Adipocyte (in vitro differentiated cells): Measurements from ENCODE around the gene POP4.

Source experiments
- DNase-seq: peaks from one replicate; pipeline ENCODE4 v3.0.0-alpha.2; 2015; ENCODE audit warnings: low read depth
- H3K27me3 ChIP-seq: replicated peaks from 2 replicates; pipeline ENCODE4 v1.7.0; 2013; ENCODE audit warnings: mild to moderate bottlenecking, low read length, moderate library complexity; ENCODE audit not compliant: control insufficient read depth, insufficient read depth
- H3K36me3 ChIP-seq: 2 replicates; pipeline ENCODE4 v1.7.0; 2013; ENCODE audit warnings: low read length, mild to moderate bottlenecking, moderate library complexity; ENCODE audit not compliant: control insufficient read depth, insufficient read depth, severe bottlenecking
- H3K4me1 ChIP-seq: 2 replicates; pipeline ENCODE4 v1.7.0; 2013; ENCODE audit warnings: mild to moderate bottlenecking, low read length, moderate library complexity; ENCODE audit not compliant: control insufficient read depth, insufficient read depth
- H3K4me3 ChIP-seq: 2 replicates; pipeline ENCODE4 v1.7.0; 2013; ENCODE audit warnings: mild to moderate bottlenecking, low read length, moderate library complexity
- H3K9ac ChIP-seq: 2 replicates; pipeline ENCODE4 v1.7.0; 2013; ENCODE audit warnings: mild to moderate bottlenecking, low read length, moderate library complexity
- H3K9me3 ChIP-seq: 2 replicates; pipeline ENCODE4 v1.7.0; 2013; ENCODE audit warnings: mild to moderate bottlenecking, low read length, moderate library complexity; ENCODE audit not compliant: control insufficient read depth

The POP4 gene

DNA sequence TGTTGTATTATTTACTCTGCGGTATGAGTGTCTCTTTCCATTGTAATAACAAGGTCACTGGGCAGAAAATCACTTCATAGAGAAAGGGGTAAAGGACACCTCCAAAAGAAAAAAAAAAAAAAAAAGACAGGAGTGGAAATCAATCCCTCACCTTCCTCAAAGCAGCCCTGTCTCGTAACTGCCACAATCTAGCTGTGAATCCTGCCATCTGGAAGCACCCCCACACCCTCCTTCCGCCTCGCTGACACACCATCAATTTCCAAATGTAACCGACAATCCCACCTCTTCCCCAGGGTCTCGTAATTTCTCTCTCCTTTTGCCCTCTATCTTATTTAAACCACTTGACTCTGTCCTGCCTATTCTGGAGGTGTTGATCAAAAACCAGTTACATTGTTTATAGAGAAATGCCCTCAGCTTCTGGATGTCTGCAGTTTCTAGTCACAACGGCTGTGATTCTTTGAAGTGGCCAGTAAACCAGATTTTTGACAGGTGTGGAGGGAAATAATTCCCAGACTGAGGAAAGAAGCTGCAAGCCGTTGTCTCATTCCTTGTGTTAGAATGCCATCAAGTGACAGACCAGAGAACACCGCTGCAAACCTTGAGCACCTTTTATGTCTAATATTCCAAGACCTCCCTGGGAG, 9.1 kb upstream of the POP4 start:
- H3K4me3 ChIP-seq, result no peak overlapping the region
- peaks cover 56% of the 10 kb centered on the region for H3K27me3 ChIP-seq
- H3K4me1 ChIP-seq, result no peaks in the 10 kb centered on the region
- DNase-seq, result peak; percentile 28
- H3K36me3 ChIP-seq, result no peaks in the 10 kb centered on the region
- no peaks in the 10 kb centered on the region for H3K9me3 ChIP-seq
- no peak overlapping the region for H3K9ac ChIP-seq

DNA sequence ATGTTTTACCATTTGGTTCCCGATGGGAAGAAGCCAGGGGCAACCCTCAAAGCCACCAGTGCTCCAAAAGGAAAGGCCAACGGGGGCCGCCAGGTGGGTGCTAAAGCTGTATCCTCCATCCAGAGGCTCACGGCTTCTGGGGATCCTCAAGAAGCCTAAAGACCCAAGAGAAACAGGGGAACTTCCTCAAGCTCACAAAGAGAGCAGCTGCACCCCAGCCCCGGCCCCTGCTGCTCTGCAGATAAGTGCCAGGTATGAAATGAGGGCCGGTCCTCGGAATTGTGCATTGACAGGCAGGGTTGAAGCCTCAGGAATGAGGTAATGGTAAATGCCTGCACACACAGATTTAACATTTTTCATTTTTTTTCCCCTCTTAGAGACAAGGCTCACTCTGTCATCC, 8.0 kb upstream of the POP4 start:
- H3K9ac ChIP-seq, result no peak overlapping the region
- H3K4me1 ChIP-seq, result no peaks in the 10 kb centered on the region
- H3K9me3 ChIP-seq, result no peaks in the 10 kb centered on the region
- H3K27me3 ChIP-seq, result peaks cover 52% of the 10 kb centered on the region
- no peaks in the 10 kb centered on the region for H3K36me3 ChIP-seq
- no peak overlapping the region for H3K4me3 ChIP-seq
- DNase-seq, result no peak

DNA sequence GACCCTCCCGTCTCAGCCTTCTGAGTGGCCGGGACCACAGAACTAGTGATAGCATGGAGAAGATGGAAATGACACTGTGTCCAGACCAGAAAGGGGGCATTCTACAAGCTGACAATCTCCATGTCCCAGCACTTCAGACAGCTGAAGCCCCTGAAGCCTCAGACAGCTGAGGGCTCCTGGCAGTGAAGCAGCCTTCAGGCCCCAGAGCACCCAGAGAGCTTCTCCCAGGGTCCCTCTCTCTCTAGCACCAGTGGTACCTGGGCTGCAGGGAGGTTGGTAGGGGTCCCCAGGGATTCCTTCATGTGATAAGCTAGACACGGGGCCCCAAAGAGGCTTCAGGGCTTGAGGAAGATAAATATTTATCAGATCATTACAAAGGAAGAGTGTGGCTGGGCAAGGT, 7.6 kb upstream of the POP4 start:
- no peak overlapping the region for H3K9ac ChIP-seq
- H3K36me3 ChIP-seq, result no peaks in the 10 kb centered on the region
- peaks cover 52% of the 10 kb centered on the region for H3K27me3 ChIP-seq
- no peak for DNase-seq
- H3K4me3 ChIP-seq, result no peak overlapping the region
- no peaks in the 10 kb centered on the region for H3K9me3 ChIP-seq
- no peaks in the 10 kb centered on the region for H3K4me1 ChIP-seq

DNA sequence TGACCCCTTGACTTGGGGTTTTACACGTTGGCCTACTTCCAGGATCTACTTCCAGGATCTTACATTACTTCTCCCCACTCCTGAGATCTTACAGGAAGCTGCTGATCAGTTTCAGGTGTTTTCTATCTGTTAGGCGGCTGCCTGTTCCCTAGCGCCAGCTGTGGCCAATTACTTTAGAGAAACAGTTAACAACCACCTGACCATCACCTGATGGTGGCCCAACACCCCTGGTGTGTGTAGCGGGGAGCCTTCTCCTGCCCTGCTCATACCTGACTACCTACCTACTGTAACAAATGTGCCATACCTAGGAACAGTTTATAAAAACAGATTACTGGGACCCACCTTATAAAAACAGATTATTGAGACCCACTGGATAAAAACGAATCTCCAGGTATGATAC, 2.8 kb upstream of the POP4 start:
- no peak overlapping the region for H3K4me3 ChIP-seq
- DNase-seq, result no peak

DNA sequence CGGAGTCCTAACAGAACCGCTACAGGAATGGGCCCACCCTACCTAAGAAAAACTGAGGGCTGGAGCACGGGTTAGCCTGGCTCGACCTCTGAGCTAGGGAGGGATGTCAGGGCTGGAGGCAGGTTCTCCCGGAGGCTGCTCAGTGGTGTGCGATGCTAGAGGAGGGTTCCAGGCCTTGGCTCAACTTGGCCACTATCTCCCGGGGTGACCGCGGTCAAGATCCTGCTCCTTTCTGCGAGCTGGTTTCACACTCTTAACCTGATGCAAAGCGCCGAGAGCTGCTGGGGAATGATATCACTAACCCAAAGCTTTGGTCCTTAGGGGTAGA, 301 bp downstream of the POP4 start:
- DNase-seq, result no peak
- Histone ChIP-seq H3K9ac (peak overlapping the region; percentile 100), H3K36me3 (peaks cover 22% of the 10 kb centered on the region), H3K4me1 (peaks cover 11% of the 10 kb centered on the region), H3K9me3 (no peaks in the 10 kb centered on the region), H3K4me3 (peak overlapping the region; percentile 100), H3K27me3 (no peaks in the 10 kb centered on the region)

More for the DNA sequence above, 2.8 kb upstream of the POP4 start:
- peaks cover 11% of the 10 kb centered on the region for H3K4me1 ChIP-seq
- H3K36me3 ChIP-seq, result no peaks in the 10 kb centered on the region
- no peak overlapping the region for H3K9ac ChIP-seq
- no peaks in the 10 kb centered on the region for H3K9me3 ChIP-seq
- H3K27me3 ChIP-seq, result peaks cover 19% of the 10 kb centered on the region

DNA sequence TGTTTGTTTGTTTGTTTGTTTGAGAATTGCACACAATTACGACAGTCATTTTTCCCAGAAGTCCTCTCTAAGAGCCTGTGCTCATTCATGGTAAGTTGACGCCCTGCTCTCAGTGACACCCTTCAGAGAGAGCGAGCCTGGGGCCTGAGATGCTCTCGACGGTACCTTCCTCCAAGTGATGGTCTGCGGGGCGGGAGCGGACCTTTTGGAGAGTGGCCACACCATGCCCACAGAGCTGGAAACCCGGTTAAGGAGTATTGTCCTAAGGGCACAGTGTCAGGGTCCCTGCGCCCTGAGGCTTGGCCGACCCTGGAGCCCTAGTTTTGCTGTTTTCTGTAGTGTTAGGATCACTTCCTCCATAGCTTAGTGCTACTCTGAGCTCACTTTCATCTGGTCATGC, 3.6 kb downstream of the POP4 start:
- no peaks in the 10 kb centered on the region for H3K27me3 ChIP-seq
- no peak overlapping the region for H3K4me3 ChIP-seq
- DNase-seq, result no peak
- no peak overlapping the region for H3K9ac ChIP-seq
- peaks cover 52% of the 10 kb centered on the region for H3K36me3 ChIP-seq
- H3K4me1 ChIP-seq, result peaks cover 11% of the 10 kb centered on the region
- no peaks in the 10 kb centered on the region for H3K9me3 ChIP-seq

DNA sequence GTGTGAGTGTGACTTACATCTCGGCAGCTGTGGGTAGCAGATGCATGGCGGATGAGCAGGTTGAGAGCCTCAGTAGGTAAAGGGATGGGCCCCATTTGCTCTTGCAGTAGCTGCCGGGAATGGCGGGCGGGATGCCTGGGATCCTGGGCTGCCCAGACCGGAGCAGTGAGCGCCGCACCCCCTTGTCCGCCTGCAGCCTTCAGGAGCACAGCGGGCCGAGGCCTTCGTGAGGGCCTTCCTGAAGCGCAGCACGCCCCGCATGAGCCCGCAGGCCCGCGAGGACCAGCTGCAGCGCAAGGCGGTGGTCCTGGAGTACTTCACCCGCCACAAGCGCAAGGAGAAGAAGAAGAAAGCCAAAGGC, 4.1 kb downstream of the POP4 start:
- Histone ChIP-seq H3K4me3 (no peak overlapping the region), H3K9me3 (no peaks in the 10 kb centered on the region), H3K4me1 (peaks cover 8% of the 10 kb centered on the region), H3K36me3 (peaks cover 57% of the 10 kb centered on the region), H3K27me3 (no peaks in the 10 kb centered on the region), H3K9ac (no peak overlapping the region)
- no peak for DNase-seq

DNA sequence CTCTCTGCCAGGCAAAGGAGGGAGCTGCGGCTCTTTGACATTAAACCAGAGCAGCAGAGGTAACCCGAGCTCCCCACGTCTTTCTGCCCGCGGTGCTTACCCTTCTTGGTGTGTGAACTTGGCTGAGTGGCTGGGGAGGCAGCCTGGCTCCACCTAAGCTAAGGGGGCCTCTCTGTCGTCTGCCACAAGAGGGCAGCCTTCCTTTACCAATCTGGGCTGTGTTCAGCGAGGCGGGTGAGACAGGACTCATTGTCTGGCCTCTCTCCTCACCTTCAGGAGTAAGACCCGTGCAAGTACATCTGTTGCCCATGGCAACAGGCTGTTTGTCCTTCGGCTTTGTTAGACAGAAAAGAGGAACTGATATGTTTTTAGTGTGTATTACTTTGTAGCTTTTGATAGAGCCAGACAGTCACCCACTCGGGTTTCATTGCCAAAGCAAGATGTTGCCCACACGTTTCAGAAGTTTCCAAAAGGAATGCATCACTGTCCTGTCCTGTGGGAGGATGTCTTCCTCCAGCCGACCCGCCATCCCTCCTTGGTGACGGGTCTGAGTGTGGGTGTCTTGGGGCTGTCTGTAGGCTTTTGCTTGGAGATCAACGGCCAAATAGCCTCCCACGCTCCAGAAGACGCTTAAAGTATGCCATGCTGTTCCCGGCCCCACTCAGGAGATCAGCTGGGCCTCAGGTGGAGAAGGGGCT, 4.6 kb downstream of the POP4 start:
- Histone ChIP-seq H3K27me3 (no peaks in the 10 kb centered on the region), H3K4me1 (peaks cover 6% of the 10 kb centered on the region), H3K36me3 (peaks cover 63% of the 10 kb centered on the region), H3K9ac (no peak overlapping the region), H3K4me3 (no peak overlapping the region), H3K9me3 (no peaks in the 10 kb centered on the region)
- DNase-seq, result peak; percentile 94

DNA sequence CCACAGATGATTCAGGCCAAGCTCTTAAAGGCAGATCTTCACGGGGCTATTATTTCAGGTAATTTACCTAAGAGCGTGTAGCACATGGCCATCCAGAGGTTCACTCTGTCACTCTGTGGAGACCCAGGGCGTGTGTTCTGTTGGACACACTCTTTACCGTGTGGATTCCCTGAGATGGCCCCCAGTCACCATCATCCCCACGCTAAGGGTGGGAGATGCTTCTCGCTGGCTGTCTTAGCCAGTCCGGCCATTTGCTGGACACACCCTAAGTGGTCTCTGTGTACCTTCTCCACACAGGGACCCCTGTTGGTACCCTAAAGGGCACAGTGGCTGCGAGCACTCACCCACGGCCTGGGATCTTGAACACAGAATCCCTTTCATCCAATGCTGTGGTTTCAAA, 6.0 kb downstream of the POP4 start:
- no peak for DNase-seq
- Histone ChIP-seq H3K4me1 (no peaks in the 10 kb centered on the region), H3K36me3 (peaks cover 73% of the 10 kb centered on the region), H3K4me3 (no peak overlapping the region), H3K9ac (no peak overlapping the region), H3K9me3 (no peaks in the 10 kb centered on the region), H3K27me3 (no peaks in the 10 kb centered on the region)

DNA sequence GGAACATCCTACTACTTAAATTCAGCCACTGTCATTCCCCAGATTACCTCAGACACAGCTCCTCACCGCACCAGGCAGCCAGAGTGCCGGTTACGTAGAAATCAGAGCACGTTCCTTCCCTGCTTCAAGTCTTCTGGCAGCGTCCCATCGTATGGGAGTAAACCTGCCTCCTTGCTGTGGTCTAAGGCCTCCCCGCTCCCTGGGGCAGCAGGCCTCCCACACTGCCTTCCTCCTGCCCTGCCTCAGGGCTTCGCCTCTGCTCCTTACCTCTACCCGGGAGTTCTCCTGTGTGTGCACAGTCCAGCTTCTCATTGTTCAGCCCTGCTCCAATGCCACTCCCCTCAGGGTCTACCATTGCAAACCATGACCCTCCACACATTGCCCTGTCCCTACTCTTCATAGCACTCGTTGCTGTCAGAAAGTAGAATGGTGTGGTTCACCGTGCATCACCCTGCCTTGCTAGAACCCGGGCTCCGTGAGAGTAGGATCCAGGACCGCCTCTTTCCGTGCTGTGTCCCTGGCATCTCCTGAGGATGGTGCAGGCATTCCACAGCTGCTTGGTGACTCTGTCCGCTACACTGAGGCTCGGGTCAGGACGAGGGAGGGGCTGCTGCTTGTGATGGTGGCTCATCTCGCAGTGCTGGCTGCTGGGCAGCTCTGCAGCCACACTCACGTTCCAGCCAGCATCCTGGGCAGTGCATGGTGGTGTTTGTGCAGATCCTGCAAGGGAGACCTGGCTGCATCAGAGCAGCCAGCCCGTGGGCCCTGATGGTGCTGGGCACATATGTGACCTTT, 6.9 kb downstream of the POP4 start:
- Histone ChIP-seq H3K4me1 (peaks cover 7% of the 10 kb centered on the region), H3K4me3 (no peak overlapping the region), H3K36me3 (peaks cover 73% of the 10 kb centered on the region), H3K9me3 (no peaks in the 10 kb centered on the region), H3K9ac (no peak overlapping the region), H3K27me3 (no peaks in the 10 kb centered on the region)
- DNase-seq, result no peak

DNA sequence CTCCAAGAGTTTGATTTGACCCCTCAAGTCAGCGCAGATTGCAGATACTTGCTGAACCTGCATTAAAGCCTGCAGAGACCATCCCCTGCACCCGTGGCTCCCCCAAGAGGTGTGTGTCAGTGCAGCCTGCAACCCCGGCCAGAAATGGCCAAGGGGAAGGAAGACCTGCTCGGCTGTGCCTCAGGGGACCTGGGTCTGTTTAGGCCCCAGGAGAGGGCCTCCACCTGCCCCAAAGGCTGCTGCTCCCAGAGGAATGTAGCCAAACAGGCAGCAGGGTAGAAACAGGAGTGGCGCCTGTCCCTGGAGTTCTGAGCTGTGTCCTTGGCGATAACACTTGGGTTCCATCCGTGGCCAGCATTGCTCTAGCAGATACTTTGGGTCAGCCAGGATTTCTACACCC, 8.0 kb downstream of the POP4 start:
- Histone ChIP-seq H3K9me3 (no peaks in the 10 kb centered on the region), H3K9ac (no peak overlapping the region), H3K4me1 (peaks cover 8% of the 10 kb centered on the region), H3K4me3 (no peak overlapping the region), H3K27me3 (no peaks in the 10 kb centered on the region), H3K36me3 (peaks cover 66% of the 10 kb centered on the region)
- DNase-seq, result no peak
